Measurements from ENCODE around the gene MRPS2. TPM values are rescaled to one million over a fixed set of nuclear protein-coding genes. Genes with fewer than 3 reads are reported as not detected.

Gene MRPS2
- total RNA-seq, 2 experiments from 2014 or later, result 56.4 to 57.4 TPM

DNA sequence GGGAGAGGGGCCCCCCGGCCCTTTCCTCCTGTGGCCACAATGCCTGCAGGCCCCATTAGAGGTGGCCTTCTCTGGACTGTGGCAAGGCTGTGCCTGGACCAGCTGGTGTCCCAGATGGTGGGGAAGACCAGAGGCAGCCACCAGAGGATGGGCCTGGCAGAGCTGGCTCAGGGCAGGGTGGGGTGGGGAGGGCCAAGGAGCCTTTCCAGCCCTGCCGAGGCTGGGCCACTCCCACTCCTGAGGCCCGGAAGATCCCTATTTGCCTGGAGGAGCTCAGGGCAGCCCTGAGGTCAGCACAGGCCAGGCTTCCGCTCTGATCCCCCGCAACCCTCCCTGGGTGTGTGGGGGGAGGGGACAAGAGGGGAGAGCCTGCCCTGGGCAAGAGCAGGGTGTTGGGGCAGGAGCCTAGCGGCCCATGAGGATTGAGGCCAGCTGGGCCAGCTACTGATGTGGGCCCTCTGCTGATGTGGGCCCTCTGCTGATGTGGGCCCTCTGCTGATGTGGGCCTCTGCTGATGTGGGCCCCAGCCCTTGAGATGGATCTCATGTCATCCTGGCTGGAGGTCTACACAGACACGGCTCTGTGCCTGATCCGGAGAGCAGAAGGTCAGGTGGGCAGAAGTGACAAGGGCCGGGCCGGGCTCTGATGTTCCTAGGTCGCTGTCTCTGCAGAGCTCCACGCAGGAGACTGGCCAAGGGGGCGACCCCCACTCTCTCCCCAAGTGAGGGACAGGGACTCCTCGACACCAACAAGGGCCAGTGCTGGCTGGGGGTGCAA lies 6.0 kb downstream of the MRPS2 start:
- TF ChIP-seq, protein P1, sequence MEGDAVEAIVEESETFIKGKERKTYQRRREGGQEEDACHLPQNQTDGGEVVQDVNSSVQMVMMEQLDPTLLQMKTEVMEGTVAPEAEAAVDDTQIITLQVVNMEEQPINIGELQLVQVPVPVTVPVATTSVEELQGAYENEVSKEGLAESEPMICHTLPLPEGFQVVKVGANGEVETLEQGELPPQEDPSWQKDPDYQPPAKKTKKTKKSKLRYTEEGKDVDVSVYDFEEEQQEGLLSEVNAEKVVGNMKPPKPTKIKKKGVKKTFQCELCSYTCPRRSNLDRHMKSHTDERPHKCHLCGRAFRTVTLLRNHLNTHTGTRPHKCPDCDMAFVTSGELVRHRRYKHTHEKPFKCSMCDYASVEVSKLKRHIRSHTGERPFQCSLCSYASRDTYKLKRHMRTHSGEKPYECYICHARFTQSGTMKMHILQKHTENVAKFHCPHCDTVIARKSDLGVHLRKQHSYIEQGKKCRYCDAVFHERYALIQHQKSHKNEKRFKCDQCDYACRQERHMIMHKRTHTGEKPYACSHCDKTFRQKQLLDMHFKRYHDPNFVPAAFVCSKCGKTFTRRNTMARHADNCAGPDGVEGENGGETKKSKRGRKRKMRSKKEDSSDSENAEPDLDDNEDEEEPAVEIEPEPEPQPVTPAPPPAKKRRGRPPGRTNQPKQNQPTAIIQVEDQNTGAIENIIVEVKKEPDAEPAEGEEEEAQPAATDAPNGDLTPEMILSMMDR (IDR thresholded peaks at IDR 0.05), result no peak
- ATAC-seq, result no peak
- Mint-ChIP-seq H3K4me1 (ENCODE audit: low read depth) (peaks cover 15% of the 10 kb centered on the region), H3K27me3 (peaks cover 3% of the 10 kb centered on the region), H3K27ac (no peak overlapping the region), H3K4me3 (no peak overlapping the region), H3K9me3 (peaks cover 9% of the 10 kb centered on the region), H3K36me3 (ENCODE audit: low read depth) (peaks cover 36% of the 10 kb centered on the region)
- CTCF ChIA-PET, result interaction anchor here (1.8 kb wide), 1 partner anchor 11 kb away, joined by 6 read pairs; no protein-coding TSS in a partner anchor
- intact Hi-C loops (cut with micrococcal nuclease), result no loop called here
- POLR2A ChIA-PET, result no interaction called here
- DNase-seq, result no peak

DNA sequence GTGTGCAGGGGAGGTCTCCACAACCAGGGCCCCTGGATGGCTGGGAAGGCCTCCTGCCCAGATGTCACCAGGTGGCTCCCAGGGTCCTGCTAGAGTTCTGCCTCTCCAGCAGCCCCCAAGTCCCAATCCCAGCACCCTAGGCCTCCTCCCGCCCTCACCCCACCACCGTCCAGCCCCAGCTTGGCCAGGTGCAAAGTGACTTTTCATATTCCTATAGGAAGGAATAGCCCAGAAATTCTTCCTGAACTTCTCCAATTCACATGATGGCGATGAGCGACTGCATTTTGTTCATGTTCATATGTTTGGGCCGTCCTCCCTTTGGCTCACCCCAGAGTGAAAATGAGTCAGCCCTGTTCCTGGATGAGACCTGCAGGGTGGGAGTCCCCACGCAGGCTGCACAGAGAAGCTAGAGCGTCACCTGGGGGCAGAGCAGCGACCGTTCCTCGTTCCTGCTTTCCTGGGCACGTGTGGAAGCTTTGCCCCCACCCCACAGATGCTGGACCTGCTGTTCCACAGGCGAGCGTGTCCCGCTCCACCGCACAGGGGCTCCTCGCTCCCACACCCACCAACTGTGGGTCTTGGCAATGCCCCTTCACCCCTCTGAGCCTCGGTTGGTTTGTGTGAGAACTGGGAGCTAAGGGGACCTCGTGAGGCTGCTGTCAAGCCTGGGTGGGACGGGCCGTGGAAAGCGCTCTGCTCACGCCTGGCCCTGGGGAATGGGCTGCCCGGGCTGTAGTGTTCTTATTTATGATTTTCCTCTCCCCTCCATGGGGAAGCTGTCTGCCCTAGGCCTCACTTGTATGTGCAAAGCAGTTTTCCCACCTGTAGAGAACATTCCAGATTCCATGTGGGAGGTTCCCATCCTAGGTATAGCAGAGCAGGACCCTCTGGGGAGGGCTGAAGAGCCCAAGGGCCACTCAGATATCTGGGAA lies 6.9 kb downstream of the MRPS2 start:
- Mint-ChIP-seq H3K36me3 (ENCODE audit: low read depth) (peaks cover 27% of the 10 kb centered on the region), H3K4me3 (no peak overlapping the region), H3K27me3 (peaks cover 3% of the 10 kb centered on the region), H3K4me1 (ENCODE audit: low read depth) (peaks cover 11% of the 10 kb centered on the region), H3K27ac (no peak overlapping the region), H3K9me3 (peaks cover 9% of the 10 kb centered on the region)
- POLR2A ChIA-PET, result no interaction called here
- TF ChIP-seq, protein P1 (IDR thresholded peaks at IDR 0.05), result no peak
- ATAC-seq (no peak), DNase-seq (no peak)
- CTCF ChIA-PET, result no interaction called here
- intact Hi-C loops (cut with micrococcal nuclease), result no loop called here

DNA sequence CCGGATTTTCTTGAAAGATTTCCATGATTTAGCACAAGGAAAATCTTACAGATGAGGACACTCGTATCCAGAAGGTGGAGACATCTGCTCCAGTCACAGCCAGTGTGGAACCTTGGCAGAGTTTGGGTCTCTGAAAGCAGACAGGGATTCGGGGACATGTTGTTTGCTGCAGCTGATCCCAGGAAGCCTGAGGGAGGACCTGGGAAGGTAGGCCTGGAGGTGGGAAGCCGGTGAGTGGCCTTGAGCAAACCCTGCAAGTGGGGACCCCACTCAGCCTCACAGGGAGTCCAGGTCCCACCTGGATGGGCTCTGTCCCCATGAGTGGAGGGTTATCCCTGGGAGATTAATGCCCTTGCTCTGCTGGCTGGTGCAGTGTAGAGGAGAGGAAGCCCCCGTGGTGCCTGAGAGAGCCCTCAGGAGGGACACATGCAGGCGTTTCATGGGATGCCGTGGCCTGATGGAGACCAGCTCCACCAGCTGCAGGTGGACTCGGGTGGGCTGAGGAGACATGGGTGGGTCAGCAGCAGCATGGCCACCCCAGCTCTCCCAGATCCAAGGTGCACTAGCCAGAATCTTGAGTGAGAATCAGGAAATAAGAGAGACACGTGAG lies 7.8 kb downstream of the MRPS2 start:
- CTCF ChIA-PET, result no interaction called here
- Mint-ChIP-seq H3K27me3 (peaks cover 3% of the 10 kb centered on the region), H3K4me3 (no peak overlapping the region), H3K27ac (no peak overlapping the region), H3K36me3 (ENCODE audit: low read depth) (peaks cover 19% of the 10 kb centered on the region), H3K4me1 (ENCODE audit: low read depth) (peaks cover 7% of the 10 kb centered on the region), H3K9me3 (peaks cover 9% of the 10 kb centered on the region)
- POLR2A ChIA-PET, result no interaction called here
- TF ChIP-seq, protein P1 (IDR thresholded peaks at IDR 0.05), result no peak
- intact Hi-C loops (cut with micrococcal nuclease), result no loop called here
- DNase-seq (no peak), ATAC-seq (no peak)

DNA sequence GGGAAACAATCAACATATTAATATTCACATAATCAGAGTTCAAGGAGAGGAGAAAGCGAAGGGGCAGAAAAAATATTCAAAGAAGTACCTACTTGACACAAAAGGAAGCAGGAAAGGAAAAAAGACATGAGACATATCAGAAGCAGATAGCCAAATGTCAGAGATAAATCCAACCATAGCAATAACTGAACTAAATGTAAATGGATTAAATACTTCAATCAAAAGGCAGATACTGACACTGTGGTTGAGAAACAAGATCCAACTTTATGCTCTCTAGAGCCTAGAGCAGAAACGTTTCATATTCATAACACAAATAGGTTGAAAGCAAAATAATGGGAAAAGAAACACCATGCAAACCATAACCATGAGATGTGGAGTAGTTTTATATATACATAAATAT lies 9.0 kb downstream of the MRPS2 start:
- POLR2A ChIA-PET, result no interaction called here
- H3K4me3 Mint-ChIP-seq, result no peak overlapping the region
- TF ChIP-seq, protein P1 (IDR thresholded peaks at IDR 0.05), result no peak
- DNase-seq (no peak), ATAC-seq (no peak)
- H3K36me3 Mint-ChIP-seq (ENCODE audit: low read depth), result peaks cover 9% of the 10 kb centered on the region
- peaks cover 5% of the 10 kb centered on the region for H3K4me1 Mint-ChIP-seq (ENCODE audit: low read depth)
- H3K27ac Mint-ChIP-seq, result no peak overlapping the region
- H3K27me3 Mint-ChIP-seq, result peaks cover 3% of the 10 kb centered on the region
- peaks cover 9% of the 10 kb centered on the region for H3K9me3 Mint-ChIP-seq
- CTCF ChIA-PET, result no interaction called here
- intact Hi-C loops (cut with micrococcal nuclease), result no loop called here
